ENCODE results near the gene COP1.

COP1 gene

DNA sequence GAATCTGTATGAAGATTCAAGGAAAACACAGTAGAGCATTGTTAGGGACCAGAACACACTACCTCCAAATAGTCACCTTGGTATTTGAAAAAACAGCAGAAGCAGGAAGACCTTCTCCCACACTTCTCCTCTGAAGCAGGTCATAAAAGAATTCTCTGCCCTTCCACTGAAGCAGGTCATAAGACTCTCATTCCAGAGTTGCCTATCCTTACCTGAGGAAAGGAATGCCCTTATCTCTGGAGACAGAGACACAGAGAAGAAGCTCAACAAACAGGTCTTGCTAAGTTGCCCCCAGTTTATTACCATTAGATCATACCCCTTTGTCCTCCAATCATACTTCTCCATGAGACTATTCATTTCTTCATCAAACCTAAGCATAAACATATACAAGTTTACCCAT, 237.9 kb downstream of the COP1 start:
- H3K4me3 ChIP-seq, result 0 out of 2 replicates have a peak overlapping the region, but pooled peaks have one; percentile 9
- H3K9me3 ChIP-seq (ENCODE audit: low read depth, low read length), result no peaks in the 10 kb centered on the region
- peaks cover 8% of the 10 kb centered on the region for H3K36me3 ChIP-seq (ENCODE audit: insufficient read depth, low read length)
- TF ChIP-seq EZH2 (IDR thresholded peaks at IDR 0.05) (no peak), POLR2AphosphoS5 (IDR thresholded peaks at IDR 0.05; ENCODE audit: borderline replicate concordance, low read depth, low read length) (no peak), FOXP2 (optimal IDR thresholded peaks at IDR 0.05; ENCODE audit: control extremely low read depth, extremely low read length, insufficient read depth) (no peak)
- no peak for DNase-seq (ENCODE audit: low read depth, low spot score)
- H3K27ac ChIP-seq, result peak overlapping the region; percentile 78
- H3K9ac ChIP-seq (ENCODE audit: insufficient read length), result no peak overlapping the region

DNA sequence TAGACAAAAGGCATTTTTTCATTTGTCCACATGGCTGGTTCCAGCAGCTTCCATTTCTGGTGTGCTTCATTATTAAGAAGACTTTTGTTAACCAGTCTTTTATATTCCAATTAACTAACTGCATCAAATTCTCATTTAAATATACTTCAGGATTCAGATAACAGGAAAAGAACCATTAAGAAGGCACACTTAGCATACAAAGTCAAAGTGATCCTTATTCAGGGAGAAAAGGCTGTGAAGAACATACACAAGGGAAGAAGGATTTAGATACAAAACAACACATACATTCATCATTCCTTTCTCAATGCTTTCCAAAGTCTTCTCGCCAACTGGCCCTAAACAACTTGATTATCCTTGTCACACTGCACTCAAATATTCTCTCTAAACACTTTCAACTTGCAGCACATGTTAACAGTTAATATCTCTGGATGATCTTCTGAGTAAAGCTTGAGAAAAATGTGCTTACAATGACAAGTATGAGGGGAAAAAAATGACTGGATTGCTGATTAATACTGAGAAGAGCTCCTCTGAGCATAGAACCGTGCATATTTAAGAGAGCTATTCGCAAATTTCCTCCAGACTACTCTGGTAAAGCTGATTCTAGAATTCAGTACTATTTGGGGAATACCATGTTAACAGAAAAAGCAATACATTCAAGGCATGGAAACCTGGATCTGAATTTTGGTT, 238.5 kb downstream of the COP1 start:
- Histone ChIP-seq H3K27ac (peak overlapping the region; percentile 78), H3K9me3 (ENCODE audit: low read depth, low read length) (no peaks in the 10 kb centered on the region), H3K36me3 (ENCODE audit: insufficient read depth, low read length) (peaks cover 8% of the 10 kb centered on the region), H3K9ac (ENCODE audit: insufficient read length) (no peak overlapping the region), H3K4me3 (0 out of 2 replicates have a peak overlapping the region, but pooled peaks have one; percentile 9)
- TF ChIP-seq POLR2AphosphoS5 (IDR thresholded peaks at IDR 0.05; ENCODE audit: borderline replicate concordance, low read depth, low read length) (no peak), EZH2 (IDR thresholded peaks at IDR 0.05) (no peak), FOXP2 (optimal IDR thresholded peaks at IDR 0.05; ENCODE audit: control extremely low read depth, extremely low read length, insufficient read depth) (no peak)
- no peak for DNase-seq (ENCODE audit: low read depth, low spot score)

- TF ChIP-seq EZH2 (IDR thresholded peaks at IDR 0.05), result no peak
- TF ChIP-seq POLR2AphosphoS5 (IDR thresholded peaks at IDR 0.05; ENCODE audit: borderline replicate concordance, low read depth, low read length), result no peak
- no peak for TF ChIP-seq FOXP2 (optimal IDR thresholded peaks at IDR 0.05; ENCODE audit: control extremely low read depth, extremely low read length, insufficient read depth)
- no peak for DNase-seq (ENCODE audit: low read depth, low spot score)
- no peak overlapping the region for H3K27ac ChIP-seq
- no peak overlapping the region for H3K9ac ChIP-seq (ENCODE audit: insufficient read length)
- H3K4me3 ChIP-seq, result no peak overlapping the region
- H3K36me3 ChIP-seq (ENCODE audit: insufficient read depth, low read length), result no peaks in the 10 kb centered on the region
- H3K9me3 ChIP-seq (ENCODE audit: low read depth, low read length), result no peaks in the 10 kb centered on the region
Observed at GRCh38 chr1:175963740-175964139, 243.3 kb downstream of the COP1 start.

DNA sequence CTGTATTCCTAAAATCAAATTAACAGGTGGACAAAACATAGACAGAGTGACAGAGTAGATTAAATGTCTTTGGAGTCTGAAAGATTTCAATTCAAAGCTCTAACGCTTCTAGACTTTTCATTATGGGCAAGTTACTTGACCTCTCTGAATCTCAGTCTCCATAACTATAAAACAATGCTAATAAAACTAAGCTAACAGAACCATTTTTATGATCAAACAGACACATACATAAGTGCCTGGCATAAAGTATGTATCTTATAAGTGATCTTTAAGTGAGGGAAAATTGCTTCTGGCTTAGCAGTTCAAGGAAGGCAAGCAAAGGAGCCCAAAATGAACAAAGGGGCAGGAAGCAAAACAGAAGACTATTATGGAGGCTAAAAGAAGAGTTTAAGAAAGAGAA, 246.9 kb downstream of the COP1 start:
- TF ChIP-seq EZH2 (IDR thresholded peaks at IDR 0.05), result no peak
- no peak for TF ChIP-seq FOXP2 (optimal IDR thresholded peaks at IDR 0.05; ENCODE audit: control extremely low read depth, extremely low read length, insufficient read depth)
- TF ChIP-seq POLR2AphosphoS5 (IDR thresholded peaks at IDR 0.05; ENCODE audit: borderline replicate concordance, low read depth, low read length), result no peak
- no peak overlapping the region for H3K4me3 ChIP-seq
- H3K36me3 ChIP-seq (ENCODE audit: insufficient read depth, low read length), result no peaks in the 10 kb centered on the region
- no peaks in the 10 kb centered on the region for H3K9me3 ChIP-seq (ENCODE audit: low read depth, low read length)
- H3K9ac ChIP-seq (ENCODE audit: insufficient read length), result no peak overlapping the region
- no peak overlapping the region for H3K27ac ChIP-seq
- DNase-seq (ENCODE audit: low read depth, low spot score), result no peak

- H3K36me3 ChIP-seq (ENCODE audit: insufficient read depth, low read length), result peaks cover 4% of the 10 kb centered on the region
- no peak for DNase-seq (ENCODE audit: low read depth, low spot score)
- no peak overlapping the region for H3K9ac ChIP-seq (ENCODE audit: insufficient read length)
- no peak overlapping the region for H3K27ac ChIP-seq
- TF ChIP-seq EZH2 (IDR thresholded peaks at IDR 0.05), result no peak
- no peak for TF ChIP-seq POLR2AphosphoS5 (IDR thresholded peaks at IDR 0.05; ENCODE audit: borderline replicate concordance, low read depth, low read length)
- no peak for TF ChIP-seq FOXP2 (optimal IDR thresholded peaks at IDR 0.05; ENCODE audit: control extremely low read depth, extremely low read length, insufficient read depth)
- H3K9me3 ChIP-seq (ENCODE audit: low read depth, low read length), result no peaks in the 10 kb centered on the region
- H3K4me3 ChIP-seq, result no peak overlapping the region
Observed at GRCh38 chr1:175951627-175952026, 255.5 kb downstream of the COP1 start.

GRCh38 chr1:175947771-175948170, 259.3 kb downstream of the COP1 start:
- Histone ChIP-seq H3K4me3 (no peak overlapping the region), H3K9me3 (ENCODE audit: low read depth, low read length) (no peaks in the 10 kb centered on the region), H3K36me3 (ENCODE audit: insufficient read depth, low read length) (peaks cover 14% of the 10 kb centered on the region), H3K27ac (no peak overlapping the region), H3K9ac (ENCODE audit: insufficient read length) (no peak overlapping the region)
- TF ChIP-seq POLR2AphosphoS5 (IDR thresholded peaks at IDR 0.05; ENCODE audit: borderline replicate concordance, low read depth, low read length) (no peak), FOXP2 (optimal IDR thresholded peaks at IDR 0.05; ENCODE audit: control extremely low read depth, extremely low read length, insufficient read depth) (no peak), EZH2 (IDR thresholded peaks at IDR 0.05) (no peak)
- no peak for DNase-seq (ENCODE audit: low read depth, low spot score)

- Histone ChIP-seq H3K27ac (no peak overlapping the region), H3K9ac (ENCODE audit: insufficient read length) (no peak overlapping the region), H3K36me3 (ENCODE audit: insufficient read depth, low read length) (peaks cover 19% of the 10 kb centered on the region), H3K4me3 (no peak overlapping the region), H3K9me3 (ENCODE audit: low read depth, low read length) (no peaks in the 10 kb centered on the region)
- no peak for DNase-seq (ENCODE audit: low read depth, low spot score)
- TF ChIP-seq EZH2 (IDR thresholded peaks at IDR 0.05) (no peak), FOXP2 (optimal IDR thresholded peaks at IDR 0.05; ENCODE audit: control extremely low read depth, extremely low read length, insufficient read depth) (no peak), POLR2AphosphoS5 (IDR thresholded peaks at IDR 0.05; ENCODE audit: borderline replicate concordance, low read depth, low read length) (no peak)
Observed at GRCh38 chr1:175944591-175944990, 262.5 kb downstream of the COP1 start.

DNA sequence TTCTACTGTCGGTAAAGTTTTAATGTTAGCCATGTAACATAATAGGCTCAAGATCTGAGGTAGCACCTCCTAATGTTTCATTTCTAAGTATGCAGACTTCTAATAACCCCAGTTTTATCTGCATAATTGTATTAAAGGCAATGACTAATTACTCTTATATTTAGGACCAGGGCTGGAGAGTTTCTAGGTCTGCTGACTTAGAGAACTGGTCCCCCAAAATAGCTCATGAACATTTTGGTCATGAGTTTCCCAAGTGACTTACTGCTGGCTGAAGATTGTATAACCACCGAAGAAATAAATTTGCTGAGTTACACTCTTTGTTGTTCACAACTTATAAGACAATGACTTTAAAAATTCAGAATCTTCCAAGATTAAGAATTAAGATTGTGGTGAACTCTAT, 265.9 kb downstream of the COP1 start:
- no peak overlapping the region for H3K4me3 ChIP-seq
- H3K9ac ChIP-seq (ENCODE audit: insufficient read length), result no peak overlapping the region
- no peak for DNase-seq (ENCODE audit: low read depth, low spot score)
- TF ChIP-seq POLR2AphosphoS5 (IDR thresholded peaks at IDR 0.05; ENCODE audit: borderline replicate concordance, low read depth, low read length), result no peak
- TF ChIP-seq FOXP2 (optimal IDR thresholded peaks at IDR 0.05; ENCODE audit: control extremely low read depth, extremely low read length, insufficient read depth), result no peak
- no peak for TF ChIP-seq EZH2 (IDR thresholded peaks at IDR 0.05)
- H3K36me3 ChIP-seq (ENCODE audit: insufficient read depth, low read length), result peaks cover 13% of the 10 kb centered on the region; the same call in 1 of the 2 replicates
- no peaks in the 10 kb centered on the region for H3K9me3 ChIP-seq (ENCODE audit: low read depth, low read length)
- H3K27ac ChIP-seq, result no peak overlapping the region

All from SK-N-MC (cell line).